Activated T-helper 1 cell treated with anti-CD3 and anti-CD28 coated beads, Interleukin-2, amount 50 U/mL, for 16 hours (primary cell): ENCODE results near the gene ZNF264.
"Not testable (repeated sequence)": the region's sequence is repeated elsewhere in the genome, so short reads cannot be mapped to it uniquely, and the experiment has no call there.

Experiments
- DNase-seq, 2 donors: peaks; one replicate each; pipeline ENCODE4 v3.0.0-alpha.2; 2020; ENCODE audit warnings: low read depth in 1 of 2, low spot score in 1 of 2

ZNF264 gene

DNA sequence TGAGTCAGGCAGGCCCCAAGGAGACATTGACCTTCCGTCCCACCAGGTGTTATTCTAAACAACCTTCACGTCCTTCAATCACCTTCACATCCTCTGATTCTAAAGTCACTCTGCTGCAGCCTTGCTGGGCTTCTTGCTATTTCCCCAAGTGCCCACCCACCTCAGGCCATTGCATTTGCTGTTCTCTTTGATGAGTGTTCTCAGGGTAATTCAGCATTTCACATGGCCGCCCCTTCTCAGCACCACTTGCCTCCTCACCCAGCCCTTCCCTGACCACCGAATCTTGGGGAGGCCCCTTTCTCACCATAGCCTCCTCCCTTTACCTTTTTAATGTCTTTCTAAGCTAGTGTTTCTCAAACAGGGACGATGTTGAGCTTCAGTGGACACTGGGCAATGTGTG lies 53.8 kb downstream of the ZNF264 start:
- no peak for DNase-seq

DNA sequence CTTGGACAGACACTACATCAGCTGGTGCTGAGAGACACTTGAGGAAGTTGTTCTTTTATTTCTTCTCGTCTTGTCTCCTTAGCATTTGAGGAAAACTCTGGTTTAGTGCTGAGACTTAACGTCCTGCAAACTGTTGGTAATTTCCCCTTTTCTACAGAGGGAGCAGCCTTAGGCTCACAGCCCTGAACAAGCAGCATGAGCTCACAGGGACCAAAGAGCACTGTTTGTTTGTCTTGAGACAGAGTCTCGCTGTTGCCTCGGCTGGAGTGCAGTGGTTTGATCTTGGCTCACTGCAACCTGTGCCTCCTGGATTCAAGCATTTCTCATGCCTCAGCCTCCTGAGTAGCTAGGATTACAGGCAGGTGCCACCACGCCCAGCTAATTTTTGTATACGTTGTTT lies 54.7 kb downstream of the ZNF264 start:
- DNase-seq = no peak

DNA sequence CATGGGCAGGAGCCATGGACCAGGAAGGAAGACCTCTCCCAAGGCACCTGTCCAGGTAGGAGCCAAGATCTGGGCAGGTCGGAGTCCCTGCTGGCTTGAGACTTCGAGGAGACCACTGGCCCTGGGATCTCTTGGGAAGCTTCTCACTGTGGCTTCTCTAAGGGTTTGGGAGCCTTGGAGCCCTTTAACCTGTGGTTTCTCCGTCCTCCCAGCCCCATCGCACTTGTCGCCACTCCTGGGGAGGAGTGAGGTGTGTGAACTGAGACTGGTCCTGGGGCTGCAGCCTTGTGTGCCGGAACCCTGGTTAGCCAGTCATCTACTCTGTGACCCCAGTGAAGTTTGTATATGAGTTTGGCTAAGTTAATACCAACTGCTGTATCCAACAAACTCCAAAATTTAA lies 57.3 kb downstream of the ZNF264 start:
- DNase-seq = no peak

DNA sequence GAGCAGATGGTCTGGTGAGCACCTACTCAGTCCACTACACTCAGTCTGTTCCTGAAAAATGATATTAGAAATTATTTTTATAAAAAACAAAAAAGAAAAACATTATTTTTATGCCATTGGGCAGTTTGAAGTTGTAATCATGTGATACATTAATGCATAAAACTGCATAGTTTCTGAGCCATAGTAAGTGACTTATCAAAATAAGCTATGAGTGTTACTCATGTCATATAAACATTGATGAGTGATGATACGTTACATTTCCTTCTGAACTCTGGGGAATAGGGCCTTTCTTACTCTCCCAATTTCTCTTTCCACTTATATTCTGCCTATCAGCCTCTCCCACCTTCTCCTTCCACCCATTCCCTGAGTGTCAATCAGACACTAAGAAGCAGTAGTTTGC lies 58.0 kb downstream of the ZNF264 start:
- no peak for DNase-seq

DNA sequence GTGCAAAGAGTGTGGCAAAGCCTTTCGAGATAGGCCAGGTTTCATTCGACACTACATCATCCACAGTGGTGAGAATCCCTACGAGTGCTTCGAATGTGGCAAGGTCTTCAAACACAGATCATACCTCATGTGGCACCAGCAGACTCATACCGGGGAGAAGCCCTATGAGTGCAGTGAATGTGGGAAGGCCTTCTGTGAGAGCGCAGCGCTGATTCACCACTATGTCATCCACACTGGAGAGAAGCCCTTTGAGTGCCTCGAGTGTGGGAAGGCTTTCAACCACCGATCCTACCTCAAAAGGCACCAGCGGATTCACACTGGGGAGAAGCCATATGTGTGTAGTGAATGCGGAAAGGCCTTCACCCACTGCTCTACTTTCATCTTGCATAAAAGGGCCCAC lies 62.5 kb downstream of the ZNF264 start:
- DNase-seq = not testable (repeated sequence)

DNA sequence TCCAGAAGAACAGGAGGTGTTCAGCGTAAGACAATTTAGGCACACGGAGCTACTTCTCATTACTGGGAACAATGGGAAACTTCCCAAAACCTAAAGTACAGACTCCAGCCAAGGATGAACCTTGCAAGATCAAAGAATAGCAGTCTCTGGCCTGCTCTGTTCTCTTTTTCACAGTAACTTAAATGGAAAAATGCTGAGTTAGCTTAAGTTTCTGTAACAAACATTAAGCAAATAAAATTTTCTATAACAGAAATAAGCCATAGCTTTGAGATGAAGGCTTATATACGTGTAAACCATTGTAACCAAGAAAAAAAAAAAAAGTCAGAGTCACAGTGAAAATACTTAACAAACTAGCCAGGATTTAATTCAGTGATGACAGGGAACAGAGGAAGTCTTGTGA lies 70.7 kb downstream of the ZNF264 start:
- no peak for DNase-seq

DNA sequence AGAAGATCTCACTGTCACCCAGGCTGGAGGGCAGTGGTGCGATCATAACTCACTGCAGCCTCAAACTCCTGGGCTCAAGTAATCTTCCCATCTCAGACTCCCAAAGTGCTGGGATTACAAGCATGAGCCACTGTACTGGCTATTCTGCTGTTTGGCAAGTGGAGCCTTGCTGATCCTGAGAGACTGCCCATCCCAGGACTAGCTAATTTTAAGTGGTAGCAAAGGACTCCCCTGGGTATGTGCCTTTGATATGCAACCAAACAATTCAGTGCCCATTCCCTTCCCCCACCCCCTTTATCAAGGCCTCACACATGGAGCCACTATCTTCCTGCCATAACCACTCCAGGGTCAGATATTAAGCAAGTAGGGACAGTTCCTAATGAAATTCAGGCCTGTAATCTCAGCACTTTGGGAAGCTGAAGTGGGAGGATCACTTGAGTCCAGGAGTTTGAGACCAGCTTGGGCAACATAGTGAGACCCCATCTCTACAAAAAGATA lies 72.0 kb downstream of the ZNF264 start:
- no peak for DNase-seq

DNA sequence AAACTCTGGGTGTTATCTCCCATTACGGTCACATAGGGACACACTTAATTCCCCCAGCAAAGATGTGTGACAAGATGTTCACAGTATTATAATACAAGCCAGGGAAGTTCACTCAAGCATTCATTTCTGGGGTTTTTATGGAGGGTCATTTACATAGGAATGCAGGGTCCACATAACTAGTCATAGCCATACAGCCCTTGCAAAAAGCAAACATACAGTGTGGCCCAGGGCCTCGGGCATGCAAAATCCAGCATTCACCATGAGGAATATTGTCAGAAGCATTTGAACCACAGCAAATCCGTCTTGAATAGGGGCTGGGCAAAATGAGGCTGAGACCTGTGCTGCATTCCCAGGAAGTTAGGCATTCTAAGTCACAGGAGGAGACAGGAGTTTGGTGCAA lies 76.0 kb downstream of the ZNF264 start:
- DNase-seq = no peak

DNA sequence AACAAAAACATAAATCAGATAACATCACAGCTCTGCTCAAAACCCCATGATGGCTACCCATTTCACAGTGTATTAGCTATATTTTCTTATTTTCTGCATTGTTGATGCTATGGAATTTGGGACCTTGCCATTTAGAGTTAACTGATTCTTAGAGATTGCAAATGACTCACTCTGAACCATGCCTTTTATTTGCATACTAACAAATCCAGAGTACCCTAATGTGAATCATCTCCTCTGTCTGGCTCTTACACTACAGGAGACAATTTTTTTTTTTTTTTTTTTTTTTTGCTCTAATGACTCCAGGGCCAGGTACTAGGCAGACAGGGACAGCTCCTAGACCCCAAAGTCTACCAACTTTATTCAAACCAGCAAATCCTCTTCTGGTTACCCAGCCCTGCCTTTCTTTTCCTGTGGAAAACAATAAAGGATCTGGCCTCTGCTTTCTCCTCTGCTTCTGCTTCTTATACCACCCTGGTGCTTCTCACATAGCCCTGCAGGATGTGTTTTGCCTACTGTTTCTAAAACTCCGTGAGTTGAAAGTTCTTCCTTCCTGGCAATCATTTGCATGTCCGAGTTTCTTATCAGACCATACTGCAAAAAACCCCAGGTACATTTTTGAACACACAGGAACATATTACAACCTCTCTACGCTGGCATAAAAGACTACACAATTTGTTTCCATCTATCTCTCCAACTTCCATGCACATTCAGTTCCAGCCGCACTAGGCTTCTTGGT lies 78.4 kb downstream of the ZNF264 start:
- no peak for DNase-seq

DNA sequence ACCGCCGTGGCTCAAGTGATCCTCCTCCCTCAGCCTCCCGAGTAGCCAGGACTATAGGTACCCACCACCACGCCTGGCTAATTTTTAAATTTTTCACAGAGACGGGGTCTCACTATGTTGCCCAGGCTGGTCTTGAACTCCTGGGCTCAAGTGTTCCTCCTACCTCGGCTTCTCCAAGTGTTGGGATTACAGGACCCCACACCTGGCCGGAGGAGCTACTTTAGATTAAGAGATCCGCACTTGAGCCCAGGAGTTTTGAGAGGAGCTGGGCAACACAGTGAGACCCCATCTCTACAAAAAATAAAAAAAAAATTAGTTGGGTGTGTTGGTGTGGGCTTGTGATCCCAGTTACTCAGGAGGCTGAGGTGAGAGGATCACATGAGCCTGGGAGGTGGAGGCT lies 80.0 kb downstream of the ZNF264 start:
- no peak for DNase-seq
